ENCODE measurements around the gene ZCWPW1. TPM values are rescaled to one million over a fixed set of nuclear protein-coding genes. Genes with fewer than 3 reads are reported as not detected.

The ZCWPW1 gene
- 1.1 to 1.6 TPM (median 1.2 TPM) in 5 replicates for total RNA-seq (2022; extraction: Qiagen RNA extraction; ENCODE audit: low read depth)

GRCh38 chr7:100428199-100428966 lies at the start of gene ZCWPW1:
Gene ZCWPW1 (minus strand): TSS chr7:100428703. CDS start chr7:100420649, 8,054 bp downstream.

GRCh38 chr7:100464210-100464660 lies 35.7 kb upstream of the ZCWPW1 start, which contains the start of gene SPACDR:
Gene SPACDR (minus strand): TSS chr7:100464260. CDS start chr7:100464025, 235 bp downstream.

GRCh38 chr7:100429637-100430492 lies 1.4 kb upstream of the ZCWPW1 start, which contains the start of gene MEPCE:
Gene MEPCE (plus strand): TSS chr7:100429831. CDS start chr7:100430019, 188 bp downstream.

GRCh38 chr7:100373261-100373831 lies 55.2 kb downstream of the ZCWPW1 start, which contains the start of gene PILRA:
Gene PILRA (plus strand): TSS chr7:100373487. CDS start chr7:100373657, 170 bp downstream.

GRCh38 chr7:100358027-100358856 lies 70.3 kb downstream of the ZCWPW1 start, which contains the start of gene PILRB:
Gene PILRB (plus strand): TSS chr7:100358117. CDS start chr7:100358303, 186 bp downstream.

Other genes starting within 250 kb of the ZCWPW1 start
- 0.08 TPM in 1 of 5 replicates, not detected in the others for gene PVRIG, start 208.8 kb downstream of the ZCWPW1 start, total RNA-seq (2022; extraction: Qiagen RNA extraction; ENCODE audit: low read depth)
- not detected in 5 replicates for gene SPDYE3, start 121.0 kb downstream of the ZCWPW1 start, total RNA-seq (2022; extraction: Qiagen RNA extraction; ENCODE audit: low read depth)
- 24.0 to 30.9 TPM (median 29.5 TPM) in 5 replicates for gene PILRB, start 70.6 kb downstream of the ZCWPW1 start, total RNA-seq (2022; extraction: Qiagen RNA extraction; ENCODE audit: low read depth)
- 3.5 to 6.3 TPM (median 5.6 TPM) in 5 replicates for gene PILRA, start 55.2 kb downstream of the ZCWPW1 start, total RNA-seq (2022; extraction: Qiagen RNA extraction; ENCODE audit: low read depth)
- 32.4 to 45.9 TPM (median 39.6 TPM) in 5 replicates for gene MEPCE, start 1.1 kb upstream of the ZCWPW1 start, total RNA-seq (2022; extraction: Qiagen RNA extraction; ENCODE audit: low read depth)
- 38.1 to 56.4 TPM (median 50.9 TPM) in 5 replicates for gene PPP1R35, start 7.8 kb upstream of the ZCWPW1 start, total RNA-seq (2022; extraction: Qiagen RNA extraction; ENCODE audit: low read depth)
- 0.65 to 1.3 TPM (median 0.70 TPM) in 5 replicates for gene SPACDR, start 35.6 kb upstream of the ZCWPW1 start, total RNA-seq (2022; extraction: Qiagen RNA extraction; ENCODE audit: low read depth)
- gene TSC22D4, start 50.5 kb upstream of the ZCWPW1 start, total RNA-seq (2022; extraction: Qiagen RNA extraction; ENCODE audit: low read depth) = 37.3 to 47.4 TPM (median 46.6 TPM) in 5 replicates
- 2.8 to 3.5 TPM (median 3.3 TPM) in 5 replicates for gene NYAP1, start 55.2 kb upstream of the ZCWPW1 start, total RNA-seq (2022; extraction: Qiagen RNA extraction; ENCODE audit: low read depth)
- gene AGFG2, start 110.5 kb upstream of the ZCWPW1 start, total RNA-seq (2022; extraction: Qiagen RNA extraction; ENCODE audit: low read depth) = 16.6 to 27.4 TPM (median 25.2 TPM) in 5 replicates
- gene SAP25, start 145.2 kb upstream of the ZCWPW1 start, total RNA-seq (2022; extraction: Qiagen RNA extraction; ENCODE audit: low read depth) = 0.24 to 0.64 TPM (median 0.50 TPM) in 5 replicates
- 12.2 to 17.6 TPM (median 15.0 TPM) in 5 replicates for gene LRCH4, start 157.4 kb upstream of the ZCWPW1 start, total RNA-seq (2022; extraction: Qiagen RNA extraction; ENCODE audit: low read depth)
- gene FBXO24, start 157.6 kb upstream of the ZCWPW1 start, total RNA-seq (2022; extraction: Qiagen RNA extraction; ENCODE audit: low read depth) = 0.15 to 0.51 TPM (median 0.34 TPM) in 5 replicates
- gene PCOLCE, start 173.7 kb upstream of the ZCWPW1 start, total RNA-seq (2022; extraction: Qiagen RNA extraction; ENCODE audit: low read depth) = 8.2 to 11.8 TPM (median 9.0 TPM) in 5 replicates
- gene MOSPD3, start 183.8 kb upstream of the ZCWPW1 start, total RNA-seq (2022; extraction: Qiagen RNA extraction; ENCODE audit: low read depth) = 18.2 to 22.7 TPM (median 20.0 TPM) in 5 replicates
- 1.9 to 3.3 TPM (median 2.7 TPM) in 5 replicates for gene TFR2, start 212.8 kb upstream of the ZCWPW1 start, total RNA-seq (2022; extraction: Qiagen RNA extraction; ENCODE audit: low read depth)
- gene ACTL6B, start 227.7 kb upstream of the ZCWPW1 start, total RNA-seq (2022; extraction: Qiagen RNA extraction; ENCODE audit: low read depth) = not detected in 5 replicates
- gene GNB2, start 245.0 kb upstream of the ZCWPW1 start, total RNA-seq (2022; extraction: Qiagen RNA extraction; ENCODE audit: low read depth) = 178 to 259 TPM (median 248 TPM) in 5 replicates